ENCODE measurements around the gene RNF126.
"Not testable (repeated sequence)": the region's sequence is repeated elsewhere in the genome, so short reads cannot be mapped to it uniquely, and the experiment has no call there.

The RNF126 gene

DNA sequence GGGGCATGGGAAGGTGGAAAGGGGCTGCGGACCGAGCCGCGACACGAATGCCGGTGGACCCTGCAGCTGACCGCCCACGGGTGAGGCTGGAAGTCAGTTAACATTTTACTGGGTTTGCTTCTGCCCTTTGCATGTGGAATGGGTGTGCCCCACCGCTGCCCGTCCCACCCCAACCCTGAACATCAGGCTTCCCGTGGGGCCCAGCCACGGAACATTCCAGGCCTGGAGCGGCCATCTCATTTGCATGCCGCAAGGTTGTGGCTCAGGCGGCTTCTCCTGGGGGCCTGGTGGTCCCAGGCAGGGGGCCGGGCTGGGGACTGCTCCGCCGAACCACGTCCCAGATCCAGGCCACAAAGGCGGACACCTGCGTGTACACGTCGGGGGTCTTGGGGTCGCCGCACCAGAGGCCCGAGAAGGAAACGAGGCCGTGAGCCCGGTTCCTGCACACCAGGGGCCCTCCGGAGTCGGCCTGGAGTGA lies 22.5 kb upstream of the RNF126 start:
- DNase-seq: no peak

DNA sequence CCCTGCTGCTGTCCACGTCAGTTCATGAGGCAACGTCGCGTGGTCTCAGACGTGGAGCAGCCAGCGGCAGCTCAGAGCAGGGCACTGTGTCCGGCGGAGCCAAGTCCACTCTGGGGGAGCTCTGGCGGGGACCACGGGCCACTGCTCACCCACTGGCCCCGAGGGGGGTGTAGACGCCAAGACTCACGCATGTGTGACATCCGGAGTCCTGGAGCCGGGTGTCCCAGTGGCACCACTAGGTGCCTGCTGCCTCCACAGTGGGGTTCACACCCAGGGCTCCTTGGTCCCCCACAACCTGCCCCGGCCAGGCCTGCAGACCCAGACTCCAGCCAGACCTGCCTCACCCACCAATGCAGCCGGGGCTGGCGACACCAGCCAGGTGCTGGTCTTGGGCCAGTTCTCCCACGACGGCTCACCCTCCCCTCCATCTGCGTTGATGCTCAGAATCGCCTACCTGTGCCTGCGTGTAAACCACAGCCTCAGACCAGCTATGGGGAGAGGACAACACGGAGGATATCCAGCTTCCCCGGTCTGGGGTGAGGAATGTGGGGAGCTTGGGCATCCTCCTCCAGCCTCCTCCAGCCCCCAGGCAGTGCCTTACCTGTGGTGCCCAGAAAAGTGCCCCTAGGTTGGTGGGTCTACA lies 19.8 kb upstream of the RNF126 start:
- DNase-seq: no peak

DNA sequence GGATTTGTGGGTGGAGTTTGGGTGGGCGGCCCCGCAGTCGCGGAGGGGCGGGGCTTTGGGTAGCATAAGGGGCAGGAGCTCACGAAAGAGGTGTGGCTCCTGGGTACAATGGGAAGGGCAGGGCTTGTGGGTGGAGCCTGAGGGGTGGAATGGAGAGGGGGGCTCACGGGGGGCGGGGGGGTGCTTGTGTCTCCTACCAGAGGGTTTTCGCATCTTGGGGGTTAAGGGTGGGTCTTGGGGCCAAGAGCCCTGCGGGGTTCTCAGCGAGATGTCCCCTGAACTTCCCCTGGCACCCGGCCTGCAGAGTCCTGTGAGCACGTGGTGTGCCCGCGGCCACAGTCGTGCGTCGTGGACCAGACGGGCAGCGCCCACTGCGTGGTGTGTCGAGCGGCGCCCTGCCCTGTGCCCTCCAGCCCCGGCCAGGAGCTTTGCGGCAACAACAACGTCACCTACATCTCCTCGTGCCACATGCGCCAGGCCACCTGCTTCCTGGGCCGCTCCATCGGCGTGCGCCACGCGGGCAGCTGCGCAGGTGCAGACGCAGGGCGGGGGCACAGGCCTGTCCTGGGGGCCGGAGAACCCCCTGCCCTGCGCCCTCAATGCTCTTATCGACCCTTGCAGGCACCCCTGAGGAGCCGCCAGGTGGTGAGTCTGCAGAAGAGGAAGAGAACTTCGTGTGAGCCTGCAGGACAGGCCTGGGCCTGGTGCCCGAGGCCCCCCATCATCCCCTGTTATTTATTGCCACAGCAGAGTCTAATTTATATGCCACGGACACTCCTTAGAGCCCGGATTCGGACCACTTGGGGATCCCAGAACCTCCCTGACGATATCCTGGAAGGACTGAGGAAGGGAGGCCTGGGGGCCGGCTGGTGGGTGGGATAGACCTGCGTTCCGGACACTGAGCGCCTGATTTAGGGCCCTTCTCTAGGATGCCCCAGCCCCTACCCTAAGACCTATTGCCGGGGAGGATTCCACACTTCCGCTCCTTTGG lies 18.3 kb upstream of the RNF126 start:
- DNase-seq: peak; percentile 97

- peak; percentile 100 for DNase-seq
Observed at GRCh38 chr19:680287-681028, 17.4 kb upstream of the RNF126 start.

GRCh38 chr19:679418-680286 lies 16.6 kb upstream of the RNF126 start:
- peak; percentile 32 for DNase-seq

GRCh38 chr19:678791-679388 lies 15.9 kb upstream of the RNF126 start:
- no peak for DNase-seq

DNA sequence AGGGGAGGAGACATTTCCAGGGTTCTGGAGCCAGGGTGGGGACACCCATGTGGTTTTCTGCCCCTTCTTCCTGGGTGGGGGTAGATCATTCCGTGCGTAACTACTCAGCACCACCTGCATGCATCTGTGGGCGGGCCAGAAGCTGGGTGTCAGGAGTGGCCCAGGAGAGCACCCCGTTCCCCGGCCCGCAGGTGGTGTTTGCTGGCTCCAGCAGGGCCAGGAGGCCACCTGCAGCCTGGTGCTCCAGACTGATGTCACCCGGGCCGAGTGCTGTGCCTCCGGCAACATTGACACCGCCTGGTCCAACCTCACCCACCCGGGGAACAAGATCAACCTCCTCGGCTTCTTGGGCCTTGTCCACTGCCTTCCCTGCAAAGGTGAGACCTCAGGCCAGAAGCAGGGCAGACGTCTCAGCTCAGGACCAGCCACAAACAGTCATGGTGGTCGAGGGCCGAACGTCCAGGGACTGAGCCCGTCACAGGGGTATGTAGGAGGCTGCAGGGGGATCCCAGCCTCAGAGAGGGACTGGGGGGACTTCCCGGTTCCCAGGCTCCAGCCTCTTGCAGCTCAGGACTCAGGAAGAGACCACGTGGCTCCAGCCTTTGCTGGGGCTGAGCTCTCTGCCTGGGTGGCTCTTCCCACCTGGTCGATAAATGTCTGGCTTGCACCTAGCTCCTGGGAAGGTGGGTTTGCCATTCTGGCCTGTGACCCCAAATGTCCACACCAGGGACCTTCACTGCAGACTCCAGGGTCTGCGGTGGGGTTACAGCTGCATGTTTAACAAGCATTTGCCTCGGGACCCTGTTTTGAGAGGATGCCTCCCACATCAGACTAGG lies 14.8 kb upstream of the RNF126 start:
- DNase-seq: no peak

- no peak for DNase-seq
Observed at GRCh38 chr19:677201-677600, 14.2 kb upstream of the RNF126 start.

DNA sequence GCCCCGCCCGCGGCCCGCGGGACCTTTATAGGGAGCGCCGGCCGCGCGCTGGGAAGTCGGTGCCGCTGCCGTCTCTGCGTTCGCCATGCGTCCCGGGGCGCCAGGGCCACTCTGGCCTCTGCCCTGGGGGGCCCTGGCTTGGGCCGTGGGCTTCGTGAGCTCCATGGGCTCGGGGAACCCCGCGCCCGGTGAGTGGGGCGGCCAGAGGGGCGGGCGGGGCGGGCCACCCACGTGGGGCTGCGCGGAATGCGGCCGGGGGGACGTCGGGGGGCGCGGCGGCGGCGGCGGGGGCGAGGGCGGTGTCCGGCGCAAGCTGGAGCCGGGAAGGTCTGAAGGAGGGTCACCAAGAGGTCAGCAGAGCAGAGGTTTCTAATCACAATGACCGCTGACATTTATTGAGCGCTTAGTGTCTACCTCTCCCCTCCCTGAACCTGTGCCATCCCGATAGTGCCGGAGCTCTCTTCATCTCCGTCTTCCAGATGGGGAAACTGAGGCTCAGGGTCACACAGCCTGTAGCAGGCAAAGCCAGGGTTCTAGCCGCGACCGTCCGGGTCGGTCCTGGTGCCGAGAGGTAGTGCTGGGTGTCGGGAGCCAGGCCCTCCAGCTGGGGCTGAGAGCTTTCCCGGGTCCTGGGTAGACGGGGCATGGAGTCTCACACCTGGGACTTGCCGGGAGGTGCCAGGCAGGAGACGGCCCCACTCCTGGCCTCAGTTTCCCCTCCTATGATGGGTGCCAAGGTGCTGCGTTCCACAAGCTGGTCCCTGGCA lies 13.5 kb upstream of the RNF126 start, which contains the start of gene FSTL3:
TSS of gene FSTL3 (plus strand) at position 54 of the 767 bp plus-strand sequence. CDS start at position 86, 32 bp downstream.
- no peak for DNase-seq

DNA sequence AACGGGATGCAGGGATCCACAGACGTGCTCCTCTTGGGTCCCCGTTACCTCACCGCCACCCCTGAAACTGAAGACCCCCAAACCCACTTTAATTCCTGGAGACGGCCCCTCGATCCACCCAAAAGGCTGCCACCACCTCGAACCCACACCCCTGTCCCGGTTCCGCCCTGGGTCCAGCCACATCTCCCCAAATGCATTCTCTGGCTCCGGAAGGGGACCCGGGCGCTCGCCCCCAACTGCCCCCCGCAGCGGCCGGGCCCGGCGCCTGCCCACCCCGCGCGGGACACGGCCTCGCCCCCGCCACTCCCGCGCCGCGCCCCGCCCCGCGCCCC lies 13.0 kb upstream of the RNF126 start:
- DNase-seq: no peak

DNA sequence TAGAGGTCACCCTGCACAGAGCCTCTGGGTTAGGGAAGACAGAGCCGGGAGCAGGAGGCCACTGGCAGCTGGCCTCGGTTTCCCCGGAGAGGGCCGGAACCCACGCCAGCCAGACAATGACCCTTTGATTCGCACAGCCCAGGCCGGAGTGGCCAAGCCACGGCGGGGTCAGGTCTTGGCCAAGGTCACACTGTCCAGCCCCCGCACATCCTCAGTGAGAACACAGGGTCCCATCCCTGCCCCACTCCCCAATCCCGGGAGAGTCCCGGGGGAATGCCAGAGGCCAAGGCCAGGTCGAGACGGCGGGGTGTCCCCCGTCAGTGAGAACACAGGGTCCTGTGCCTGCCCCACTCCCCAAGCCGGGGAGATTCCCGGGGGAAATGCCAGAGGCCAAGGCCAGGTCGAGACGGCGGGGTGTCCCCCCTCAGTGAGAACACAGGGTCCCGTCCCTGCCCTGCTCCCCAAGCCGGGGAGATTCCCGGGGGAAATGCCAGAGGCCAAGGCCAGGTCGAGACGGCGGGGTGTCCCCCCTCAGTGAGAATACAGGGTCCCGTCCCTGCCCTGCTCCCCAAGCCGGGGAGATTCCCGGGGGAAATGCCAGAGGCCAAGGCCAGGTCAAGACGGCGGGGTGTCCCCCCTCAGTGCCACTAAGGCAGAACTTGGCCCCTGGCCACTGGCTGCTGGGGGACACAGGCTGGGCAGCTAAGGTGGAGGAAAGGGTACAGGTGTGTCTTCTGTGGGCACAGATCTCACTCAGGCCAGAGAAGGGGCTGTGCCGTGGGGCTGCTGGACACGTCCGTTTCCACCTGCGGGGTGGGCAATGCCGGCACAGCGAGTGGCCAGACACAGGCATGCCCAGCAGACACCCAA lies 11.5 kb upstream of the RNF126 start:
- DNase-seq: no peak

DNA sequence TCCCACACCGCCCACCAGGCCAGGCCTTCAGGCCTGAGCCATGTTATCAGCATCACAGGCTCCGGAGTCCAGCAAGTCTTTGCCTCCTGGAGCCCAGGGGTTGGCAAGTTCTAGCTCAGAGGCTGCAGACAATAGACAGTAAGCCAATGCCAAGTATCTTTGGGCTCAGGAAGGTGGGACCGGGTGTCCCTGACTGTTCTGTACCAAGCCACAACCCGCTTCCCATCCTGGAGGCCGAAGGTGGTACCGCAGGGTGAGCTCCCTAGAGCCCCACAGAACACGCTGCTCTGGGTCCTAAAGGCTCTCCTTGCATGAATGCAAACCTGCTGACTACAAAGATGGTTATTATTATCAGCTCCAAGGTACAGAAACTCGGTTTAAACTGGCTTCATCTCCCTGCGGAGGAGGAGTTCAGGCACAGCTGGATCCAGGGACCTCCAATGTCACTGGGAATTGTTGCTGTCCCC lies 7.6 kb upstream of the RNF126 start:
- no peak for DNase-seq

GRCh38 chr19:668675-669434 lies 5.8 kb upstream of the RNF126 start:
- DNase-seq: not testable (repeated sequence)

DNA sequence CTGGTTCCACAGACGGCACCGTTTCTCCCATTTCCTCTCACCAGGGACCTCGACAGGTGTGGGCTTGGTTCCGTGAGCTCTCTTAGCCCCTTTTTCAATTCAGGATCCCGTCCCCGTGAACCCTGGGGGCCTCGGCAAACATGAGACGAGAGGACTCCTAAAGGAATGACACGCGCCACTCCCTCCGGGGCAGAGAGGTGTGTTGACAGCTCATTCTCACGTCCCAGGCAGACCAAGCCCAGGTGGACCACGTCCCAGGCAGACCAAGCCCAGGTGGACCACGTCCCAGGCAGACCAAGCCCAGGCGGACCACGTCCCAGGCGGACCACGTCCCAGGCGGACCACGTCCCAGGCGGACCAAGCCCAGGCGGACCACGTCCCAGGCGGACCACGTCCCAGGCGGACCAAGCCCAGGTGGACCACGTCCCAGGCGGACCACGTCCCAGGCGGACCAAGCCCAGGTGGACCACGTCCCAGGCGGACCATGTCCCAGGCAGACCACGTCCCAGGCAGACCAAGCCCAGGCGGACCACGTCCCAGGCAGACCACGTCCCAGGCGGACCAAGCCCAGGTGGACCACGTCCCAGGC lies 4.1 kb upstream of the RNF126 start:
- DNase-seq: not testable (repeated sequence)

- peak; percentile 82 for DNase-seq
Observed at GRCh38 chr19:664913-665443, 2.0 kb upstream of the RNF126 start.

GRCh38 chr19:663682-664117 lies 686 bp upstream of the RNF126 start:
- DNase-seq: no peak

All from activated CD4-positive, alpha-beta T cell treated with anti-CD3 and anti-CD28 coated beads, Interleukin-2, amount 50 U/mL, for 16 hours (primary cell).